K562 (cell line): ENCODE measurements around the gene MAGIX. TPM values are rescaled to one million over a fixed set of nuclear protein-coding genes. Genes with fewer than 3 reads are reported as not detected.

Source experiments
- ATAC-seq: fragments of 200-7000 bp; cut with Tn5 transposase; 3 replicates; pipeline ENCODE4 v1.9.1; 2020; ENCODE audit warnings: moderate library complexity
- BruUV-seq: library from RNA; stranded (reverse); fragments of 400-500 nt; replicated peaks from 2 replicates; lab custom pipeline; 2021; lab: Mats Ljungman, UMichigan
- CTCF ChIA-PET: fragments of 300-600 bp; formaldehyde crosslinking; extraction: SDS; loops from one replicate; lab custom pipeline; 2021; ENCODE audit warnings: low intra/inter-chr PET ratio; lab: Yijun Ruan, JAX
- POLR2A ChIA-PET: fragments of 300-600, 350-650 bp; sonication (Branson Sonifier 250); formaldehyde crosslinking; extraction: SDS; loops from one replicate; lab custom pipeline; 2021; ENCODE audit warnings: antibody characterized with exemption, inconsistent platforms; lab: Yijun Ruan, JAX
- DNase-seq, 4 experiments: peaks; one replicate each; pipeline versions ENCODE4 v3.0.0 to v3.0.0-alpha.2; 2011 to 2018; ENCODE audit warnings: low spot score in 3 of 4, mixed read lengths in 3 of 4; ENCODE audit errors: extremely low read depth in 1 of 4
- FAIRE-seq: peaks from 2 replicates; lab custom pipeline; 2011; peaks lifted over from hg19 to GRCh38; lab: Jason Lieb, UNC
- H2AFZ ChIP-seq: 2 replicates; pipeline ENCODE4 v1.6.0; 2011; ENCODE audit warnings: low read depth, low read length, control low read depth, inconsistent platforms
- H3K27ac ChIP-seq: fragments of 200-600 bp; 3 replicates; pipeline ENCODE4 v1.8.0; 2011; ENCODE audit warnings: low read depth, mild to moderate bottlenecking, control low read depth, inconsistent platforms, low read length, moderate library complexity, mixed read lengths; ENCODE audit errors: extremely low read depth
- H3K27me3 ChIP-seq, 2 experiments: fragments of 300-600 bp in 1 of 2; 2 replicates in 1 of 2; 3 replicates in 1 of 2; pipeline versions ENCODE4 v1.6.0 to v1.8.0; 2011; ENCODE audit warnings: inconsistent platforms in 2 of 2, low read length in 2 of 2, mild to moderate bottlenecking in 1 of 2, mixed read lengths in 1 of 2, moderate library complexity in 1 of 2; ENCODE audit not compliant: control insufficient read depth in 2 of 2, insufficient read depth in 2 of 2
- H3K36me3 ChIP-seq: fragments of 300-600 bp; 3 replicates; pipeline ENCODE4 v1.8.0; 2011; ENCODE audit warnings: mild to moderate bottlenecking, low read length, inconsistent platforms; ENCODE audit not compliant: control insufficient read depth, insufficient read depth
- H3K4me1 ChIP-seq, 2 experiments: fragments of 200-600 bp in 1 of 2; replicated peaks in 1 of 2; 2 replicates in 1 of 2; 3 replicates in 1 of 2; pipeline versions ENCODE4 v1.5.1 to v1.8.0; 2011; ENCODE audit warnings: inconsistent platforms in 2 of 2, low read length in 2 of 2, mild to moderate bottlenecking in 1 of 2, mixed read lengths in 1 of 2, moderate library complexity in 1 of 2; ENCODE audit not compliant: control insufficient read depth in 2 of 2, insufficient read depth in 2 of 2
- H3K4me2 ChIP-seq: 2 replicates; pipeline ENCODE4 v1.6.1; 2011; ENCODE audit warnings: low read length, control low read depth, inconsistent platforms, mixed read lengths; ENCODE audit not compliant: insufficient read depth
- H3K4me3 ChIP-seq: fragments of 200-600 bp; sonication (generic), shearing (Covaris generic); 2 replicates; pipeline ENCODE4 v1.5.1; 2016; ENCODE audit warnings: control low read depth, inconsistent platforms
- H3K79me2 ChIP-seq: fragments of 200-600 bp; 3 replicates; pipeline ENCODE4 v1.8.0; 2011; ENCODE audit warnings: low read length, inconsistent platforms; ENCODE audit not compliant: control insufficient read depth, insufficient read depth
- H3K9ac ChIP-seq, 2 experiments: 2 replicates each; pipeline versions ENCODE4 v1.6.0 to v1.6.1; 2011; ENCODE audit warnings: low read depth in 2 of 2, low read length in 2 of 2, control low read depth in 1 of 2, inconsistent platforms in 1 of 2, mild to moderate bottlenecking in 1 of 2, mixed read lengths in 1 of 2; ENCODE audit not compliant: insufficient read depth in 1 of 2
- H3K9me1 ChIP-seq: one replicate; pipeline ENCODE4 v1.6.0; 2011; ENCODE audit warnings: inconsistent platforms, mild to moderate bottlenecking, low read length, moderate library complexity; ENCODE audit not compliant: control insufficient read depth, insufficient read depth
- H3K9me3 ChIP-seq: replicated peaks from 2 replicates; pipeline ENCODE4 v1.5.1; 2011; ENCODE audit warnings: low read depth, low read length, inconsistent platforms; ENCODE audit not compliant: control insufficient read depth, insufficient read depth
- H4K20me1 ChIP-seq: replicated peaks from 2 replicates; pipeline ENCODE4 v1.6.1; 2011; ENCODE audit warnings: low read length, inconsistent platforms, mixed read lengths; ENCODE audit not compliant: control insufficient read depth, insufficient read depth
- ARID1B ChIP-seq: fragments of 450-650 bp; IDR thresholded peaks from 2 replicates; pipeline ENCODE4 v1.6.1; 2016; ENCODE audit warnings: antibody characterized with exemption, mild to moderate bottlenecking, inconsistent platforms
- BRD4 ChIP-seq: fragments of 200-600 bp; sonication (generic); IDR thresholded peaks from 2 replicates; pipeline ENCODE4 v1.6.1; 2017; ENCODE audit warnings: inconsistent platforms
- HDAC1 ChIP-seq, 2 experiments: fragments of 450-650 bp; IDR thresholded peaks; 2 replicates each; pipeline ENCODE4 v1.6.1; 2016 to 2017; ENCODE audit warnings: inconsistent platforms in 1 of 2, mild to moderate bottlenecking in 1 of 2, moderate library complexity in 1 of 2
- HMG20A ChIP-seq: fragments of 450-650 bp; formaldehyde crosslinking; conservative IDR thresholded peaks from 2 replicates; pipeline ENCODE4 v1.4.0; 2020; ENCODE audit warnings: mild to moderate bottlenecking, mixed read lengths
- TRIM28 ChIP-seq: fragments of 450-650 bp; IDR thresholded peaks from 2 replicates; pipeline ENCODE4 v1.6.1; 2017
- WGBS: fragments of 100-300 bp; shearing (Covaris generic); methylation state at CpG from one replicate; pipeline ENCODE4 v1.1.6; 2016; ENCODE audit warnings: low coverage, mixed read lengths; ENCODE audit not compliant: insufficient coverage; ENCODE audit errors: missing lambda C conversion rate; 5-methylcytosine and 5-hydroxymethylcytosine counted together
- in situ Hi-C: fragments of 300-500 bp; cut with MboI; formaldehyde crosslinking; loops from 4 replicates; pipeline ENCODE4 v1.15.0; 2018; ENCODE audit warnings: inconsistent platforms, mixed read lengths
- intact Hi-C: fragments of 100-400 bp; cut with micrococcal nuclease; formaldehyde crosslinking; loops from 2 replicates; pipeline ENCODE4 v1.14.2; 2022
- polyA plus RNA-seq, 8 experiments: library from polyadenylated mRNA; depleted of rRNA in 4 of 8; stranded (reverse) in 5 of 8; unstranded in 3 of 8; fragments of >200 nt; fragmentation: Nextera tagmentation in 2 of 8; fragmentation: Illumina TruSeq in 1 of 8; extraction: Ambion mirVana in 2 of 8; extraction: Trizol in 1 of 8; gene quantifications; 2 replicates each; pipeline versions ENCODE4 v1.2.1 to v1.2.3, GENCODE V29; 2011 to 2014; ENCODE audit warnings: inconsistent platforms in 1 of 8, missing spikeins in 1 of 8
- total RNA-seq, 7 experiments: library from RNA; depleted of rRNA in 6 of 7; stranded (reverse); fragments of >200 nt in 6 of 7; fragmentation: Illumina TruSeq in 2 of 7; extraction: Trizol in 2 of 7; gene quantifications; 2 replicates each; pipeline versions ENCODE4 v1.2.1 to v1.2.3, GENCODE V29; 2011 to 2021; ENCODE audit warnings: low replicate concordance in 1 of 7

The MAGIX gene
- total and polyA plus RNA-seq, 9 of the 15 experiments (the other 6 are each of a cell fraction or from before 2014, with no cell fraction given) = 0.08 to 3.5 (median 0.47) TPM

- 11% methylated on average over 6 of the region's 6 CpGs for WGBS
- peak overlapping the region; percentile 51 for H3K4me3 ChIP-seq
- no TSS peak for BruUV-seq
- CTCF ChIA-PET = no interaction called here
- H3K36me3 ChIP-seq = no peaks in the 10 kb centered on the region
- DNase-seq (no peak), ATAC-seq (no peak), FAIRE-seq (no peak)
- no peaks in the 10 kb centered on the region for H3K9me3 ChIP-seq
- H2AFZ ChIP-seq = no peak overlapping the region
- no peaks in the 10 kb centered on the region for H3K27me3 ChIP-seq
- intact Hi-C loops (loop anchor here (2.0 to 5.0 kb wide), 2 partner anchors 42 to 93 kb away; no protein-coding TSS in a partner anchor), in situ Hi-C loops (no loop called here)
- peaks cover 33% of the 10 kb centered on the region for H3K79me2 ChIP-seq
- peak overlapping the region; percentile 24 to 73; a peak in 3 of 4 replicates for H3K9ac ChIP-seq
- H4K20me1 ChIP-seq = no peaks in the 10 kb centered on the region
- POLR2A ChIA-PET = no interaction called here
- H3K27ac ChIP-seq = peak overlapping the region; percentile 60
- TF ChIP-seq TRIM28 (no peak), ARID1B (0 out of 2 replicates have a peak, but pooled peaks have one; percentile 7), HMG20A (CRISPR knock-in tag) (no peak), HDAC1 (IDR thresholded peaks at IDR 0.05) (no peak), BRD4 (no peak)
- H3K4me1 ChIP-seq = peaks cover 45 to 48% of the 10 kb centered on the region in 2 experiments
- no peaks in the 10 kb centered on the region for H3K9me1 ChIP-seq
- H3K4me2 ChIP-seq = peak overlapping the region; percentile 80
These were observed 27.0 kb downstream of the MAGIX start for GRCh38 chrX:49189606-49190005.
